ENCODE measurements around the gene PIK3AP1.

Gene PIK3AP1

GRCh38 chr10:96651998-96652431 lies 68.3 kb downstream of the PIK3AP1 start:
- FAIRE-seq (no peak), DNase-seq (ENCODE audit: insufficient read length, low spot score) (no peak)
- TF ChIP-seq CTCF (IDR thresholded peaks at IDR 0.05; ENCODE audit: insufficient read depth, missing control alignments) = no peak

DNA sequence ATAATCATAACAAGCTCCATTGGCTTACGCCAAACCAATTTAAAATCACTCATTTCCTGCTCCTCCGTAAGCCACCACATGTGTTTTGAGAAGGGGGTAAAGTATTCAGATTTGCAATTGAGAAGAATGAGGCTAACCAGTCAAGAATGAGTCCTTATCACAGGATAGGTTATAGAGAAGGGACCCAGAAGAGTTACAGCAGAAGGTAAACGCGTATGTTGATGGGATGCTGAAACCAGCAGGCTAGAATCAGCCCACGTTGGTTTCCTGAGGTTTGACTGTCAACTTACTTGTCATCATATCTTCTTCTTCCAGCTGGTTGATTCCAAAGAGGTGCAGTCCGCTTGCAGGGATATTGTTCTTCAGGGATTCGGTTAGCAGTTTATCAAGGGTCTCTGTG lies 69.4 kb downstream of the PIK3AP1 start:
- TF ChIP-seq CTCF (IDR thresholded peaks at IDR 0.05; ENCODE audit: insufficient read depth, missing control alignments) = no peak
- FAIRE-seq (no peak), DNase-seq (ENCODE audit: insufficient read length, low spot score) (no peak)

DNA sequence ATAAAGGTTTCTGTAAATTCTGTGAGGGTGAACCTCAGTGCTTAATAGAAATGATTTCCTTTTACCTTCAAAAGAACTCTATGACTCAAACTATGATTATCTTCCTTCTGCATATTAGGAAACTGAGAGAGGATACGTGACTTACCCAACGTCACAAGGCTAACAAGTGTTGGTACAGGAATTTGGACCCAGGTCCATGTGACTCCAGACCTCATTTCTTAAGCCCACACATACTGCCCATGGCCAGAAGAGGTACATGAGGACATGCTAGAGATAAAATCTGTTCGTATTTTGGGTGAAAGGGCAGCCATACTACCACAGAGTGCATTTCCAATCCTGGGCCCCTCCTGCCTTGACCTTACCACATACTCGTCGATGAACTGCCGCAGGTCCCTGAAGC lies 72.0 kb downstream of the PIK3AP1 start:
- FAIRE-seq = no peak
- no peak for DNase-seq (ENCODE audit: insufficient read length, low spot score)
- no peak for TF ChIP-seq CTCF (IDR thresholded peaks at IDR 0.05; ENCODE audit: insufficient read depth, missing control alignments)

DNA sequence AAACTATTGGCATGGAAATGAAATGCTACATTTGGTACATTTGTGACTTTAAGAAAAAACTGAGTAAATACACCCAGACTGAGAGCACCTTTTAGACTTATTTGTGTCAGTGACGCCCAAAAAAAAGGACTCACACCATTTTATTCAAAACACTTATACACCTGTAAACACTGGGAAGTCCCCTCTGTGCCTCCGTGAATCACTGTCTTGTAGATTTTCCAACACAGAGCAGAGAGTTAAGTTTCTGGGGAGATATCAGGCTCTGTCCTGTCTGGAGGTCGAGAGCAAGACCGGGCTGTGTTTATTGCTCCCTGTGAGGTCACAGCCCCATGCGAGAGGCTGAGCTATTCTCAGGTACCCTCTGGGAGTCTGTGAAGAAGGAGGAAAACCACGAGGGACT lies 72.8 kb downstream of the PIK3AP1 start:
- DNase-seq (ENCODE audit: insufficient read length, low spot score) = no peak
- TF ChIP-seq CTCF (IDR thresholded peaks at IDR 0.05; ENCODE audit: insufficient read depth, missing control alignments) = no peak
- no peak for FAIRE-seq

GRCh38 chr10:96646751-96647166 lies 73.6 kb downstream of the PIK3AP1 start:
- DNase-seq (ENCODE audit: insufficient read length, low spot score) = no peak
- FAIRE-seq = no peak
- no peak for TF ChIP-seq CTCF (IDR thresholded peaks at IDR 0.05; ENCODE audit: insufficient read depth, missing control alignments)

DNA sequence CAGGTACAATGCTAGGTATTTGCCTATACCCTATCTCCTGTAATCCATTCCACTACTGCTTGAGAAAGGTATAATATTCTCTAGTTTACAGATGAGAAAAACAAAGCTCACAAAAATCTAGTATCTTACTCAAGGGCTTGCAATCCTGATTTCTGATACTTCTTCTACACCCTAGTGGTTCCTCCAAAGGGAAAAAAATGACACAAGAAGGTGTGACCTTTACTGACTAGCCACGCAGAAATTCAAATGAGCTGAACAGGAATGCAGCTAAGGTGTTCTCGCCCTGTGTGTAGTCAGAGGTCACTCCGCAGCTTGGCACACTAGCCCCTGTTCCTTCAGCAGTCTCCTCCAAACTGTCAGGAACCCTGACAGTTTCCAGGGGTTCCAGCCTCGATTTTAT lies 74.0 kb downstream of the PIK3AP1 start:
- DNase-seq (ENCODE audit: insufficient read length, low spot score) = no peak
- FAIRE-seq = no peak
- no peak for TF ChIP-seq CTCF (IDR thresholded peaks at IDR 0.05; ENCODE audit: insufficient read depth, missing control alignments)

DNA sequence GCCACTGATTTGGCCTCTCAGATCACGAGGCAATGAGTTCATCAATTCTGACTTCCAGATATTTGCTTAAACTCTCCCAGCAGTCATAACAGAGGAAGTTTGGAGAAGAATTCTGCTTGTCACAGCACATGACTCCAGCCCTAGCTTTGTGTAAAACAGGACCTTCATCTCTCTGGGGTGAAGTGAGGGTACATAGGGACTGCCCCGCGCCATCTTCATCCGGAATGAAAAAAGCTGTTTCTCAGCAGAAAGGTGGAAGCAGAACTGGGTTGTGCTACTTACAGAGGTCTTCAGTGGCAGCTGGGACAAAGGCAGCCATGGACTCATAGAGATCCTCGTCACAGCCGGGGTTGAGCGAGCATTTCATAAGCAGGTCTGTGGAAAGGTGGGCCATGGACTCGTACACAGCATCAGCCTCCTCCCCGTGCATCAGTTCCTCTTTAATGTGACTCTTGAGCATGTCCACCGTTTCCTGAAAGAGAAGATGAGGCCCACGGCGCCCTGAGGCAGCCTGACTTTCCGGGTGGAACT lies 75.1 kb downstream of the PIK3AP1 start:
- DNase-seq (ENCODE audit: insufficient read length, low spot score) (no peak), FAIRE-seq (no peak)
- TF ChIP-seq CTCF (IDR thresholded peaks at IDR 0.05; ENCODE audit: insufficient read depth, missing control alignments) = no peak

Measured in D721Med (cell line).